A673 (cell line): ENCODE data around the gene LDB3. TPM values are rescaled to one million over a fixed set of nuclear protein-coding genes. Genes with fewer than 3 reads are reported as not detected.
A peak's percentile ranks its signal among the peaks of the same experiment; 100 is the strongest.

ENCODE experiments used
- BruUV-seq: library from RNA; stranded (reverse); fragments of 400-500 nt; replicated peaks from 2 replicates; lab custom pipeline; 2021; lab: Mats Ljungman, UMichigan
- CTCF ChIA-PET: fragments of 300-600 bp; sonication (Branson Sonifier 250); formaldehyde crosslinking; loops from one replicate; lab custom pipeline; 2022; ENCODE audit warnings: antibody characterized with exemption; lab: Charles Lee
- POLR2A ChIA-PET: fragments of 300-600 bp; sonication (Branson Sonifier 250); formaldehyde crosslinking; loops from one replicate; lab custom pipeline; 2022; ENCODE audit warnings: antibody characterized with exemption; ENCODE audit not compliant: low non-redundant PET; lab: Charles Lee
- DNase-seq: peaks from one replicate; pipeline ENCODE4 v3.0.0-alpha.2; 2015; ENCODE audit warnings: low spot score
- H3K27ac ChIP-seq: fragments of 200-600 bp; sonication (generic); 2 replicates; pipeline ENCODE4 v1.5.1; 2016; ENCODE audit warnings: mixed run types, low read depth, mild to moderate bottlenecking, mixed read lengths, antibody characterized with exemption, low read length; ENCODE audit not compliant: poor library complexity, severe bottlenecking
- H3K27me3 ChIP-seq: fragments of 200-600 bp; sonication (generic); replicated peaks from 2 replicates; pipeline ENCODE4 v1.6.1; 2017; ENCODE audit warnings: mixed run types, low read depth, mild to moderate bottlenecking, mixed read lengths, antibody characterized with exemption, low read length; ENCODE audit not compliant: insufficient read depth, poor library complexity
- H3K36me3 ChIP-seq: fragments of 200-600 bp; sonication (generic); 2 replicates; pipeline ENCODE4 v1.6.1; 2016; ENCODE audit warnings: mixed run types, mild to moderate bottlenecking, mixed read lengths, antibody characterized with exemption, low read length; ENCODE audit not compliant: insufficient read depth, poor library complexity, severe bottlenecking
- H3K4me1 ChIP-seq: fragments of 200-600 bp; sonication (generic); 2 replicates; pipeline ENCODE4 v1.6.1; 2017; ENCODE audit warnings: mixed run types, mild to moderate bottlenecking, mixed read lengths, antibody characterized with exemption, low read length; ENCODE audit not compliant: insufficient read depth, poor library complexity, severe bottlenecking
- H3K4me3 ChIP-seq: fragments of 200-600 bp; sonication (generic); 2 replicates; pipeline ENCODE4 v1.5.1; 2016; ENCODE audit warnings: low read depth, mixed run types, mild to moderate bottlenecking, mixed read lengths, low read length; ENCODE audit not compliant: poor library complexity, severe bottlenecking
- H3K9me3 ChIP-seq: fragments of 200-600 bp; sonication (generic); 2 replicates; pipeline ENCODE4 v1.6.1; 2016; ENCODE audit warnings: mixed run types, low read depth, mild to moderate bottlenecking, mixed read lengths, antibody characterized with exemption, low read length; ENCODE audit not compliant: poor library complexity, severe bottlenecking
- CTCF ChIP-seq: fragments of 300-800, 200-600 bp; sonication (generic); conservative IDR thresholded peaks from 2 replicates; pipeline ENCODE4 v1.5.1; 2017; ENCODE audit warnings: low read depth, mild to moderate bottlenecking, antibody characterized with exemption, low read length, moderate library complexity, mixed read lengths
- EZH2 ChIP-seq: fragments of 200-600 bp; sonication (generic); IDR thresholded peaks from 2 replicates; pipeline ENCODE4 v1.6.1; 2017; ENCODE audit warnings: borderline replicate concordance, low read depth, mild to moderate bottlenecking, mixed read lengths, antibody characterized with exemption, low read length; ENCODE audit not compliant: poor library complexity, severe bottlenecking
- intact Hi-C: fragments of 100-400 bp; cut with micrococcal nuclease; formaldehyde crosslinking; loops from one replicate; pipeline ENCODE4 v1.10.0; 2022; ENCODE audit not compliant: unreplicated experiment
- total RNA-seq: library from RNA; stranded (reverse); gene quantifications from 2 replicates; pipeline ENCODE4 v1.2.3, GENCODE V29; 2021

LDB3 gene
- total RNA-seq, 1 experiment from 2014 or later: 0.34 TPM

- no TSS peak for BruUV-seq
- no peak for DNase-seq
- POLR2A ChIA-PET: no interaction called here
- TF ChIP-seq EZH2 (no peak), CTCF (no peak)
- Histone ChIP-seq H3K27me3 (no peaks in the 10 kb centered on the region), H3K27ac (no peak overlapping the region), H3K9me3 (no peaks in the 10 kb centered on the region), H3K4me1 (peaks cover 13% of the 10 kb centered on the region), H3K36me3 (no peaks in the 10 kb centered on the region), H3K4me3 (no peak overlapping the region)
- intact Hi-C loops: no loop called here
- CTCF ChIA-PET: no interaction called here
Observed at GRCh38 chr10:86673216-86673826, 5.0 kb downstream of the LDB3 start.

GRCh38 chr10:86673827-86674581 is 5.7 kb downstream of the LDB3 start:
- CTCF ChIA-PET: no interaction called here
- Histone ChIP-seq H3K9me3 (no peaks in the 10 kb centered on the region), H3K4me1 (peaks cover 10% of the 10 kb centered on the region), H3K27ac (no peak overlapping the region), H3K36me3 (no peaks in the 10 kb centered on the region), H3K4me3 (no peak overlapping the region), H3K27me3 (no peaks in the 10 kb centered on the region)
- no TSS peak for BruUV-seq
- POLR2A ChIA-PET: interaction anchor here (0.5 kb wide), 1 partner anchor 100 kb away, joined by 3 read pairs; no protein-coding TSS in a partner anchor
- intact Hi-C loops: no loop called here
- TF ChIP-seq EZH2: no peak
- TF ChIP-seq CTCF: no peak
- DNase-seq: peak; percentile 24

- no TSS peak for BruUV-seq
- H3K9me3 ChIP-seq: no peaks in the 10 kb centered on the region
Observed at GRCh38 chr10:86674912-86675311, 6.6 kb downstream of the LDB3 start.

More at GRCh38 chr10:86674912-86675311, 6.6 kb downstream of the LDB3 start:
- H3K4me1 ChIP-seq: peaks cover 10% of the 10 kb centered on the region
- POLR2A ChIA-PET: no interaction called here
- TF ChIP-seq CTCF (no peak), EZH2 (no peak)
- no peak for DNase-seq
- CTCF ChIA-PET: no interaction called here
- H3K36me3 ChIP-seq: no peaks in the 10 kb centered on the region
- no peak overlapping the region for H3K27ac ChIP-seq
- no peaks in the 10 kb centered on the region for H3K27me3 ChIP-seq
- H3K4me3 ChIP-seq: no peak overlapping the region
- intact Hi-C loops: no loop called here
